RPMI8226 (cell line): ENCODE measurements around the gene ADAD2.

Experiments
- DNase-seq: peaks from one replicate; pipeline ENCODE4 v3.0.0-alpha.2; 2015

Gene ADAD2

GRCh38 chr16:84177741-84178073, 13.2 kb upstream of the ADAD2 start:
- DNase-seq = no peak

- DNase-seq = no peak
These were observed 12.7 kb upstream of the ADAD2 start for GRCh38 chr16:84178146-84178765.

GRCh38 chr16:84178892-84179611, 11.9 kb upstream of the ADAD2 start:
- DNase-seq = no peak

GRCh38 chr16:84179612-84180320, 11.2 kb upstream of the ADAD2 start:
- DNase-seq = no peak

GRCh38 chr16:84180519-84181140, 10.3 kb upstream of the ADAD2 start:
- DNase-seq = no peak

GRCh38 chr16:84181144-84181915, 9.6 kb upstream of the ADAD2 start:
- DNase-seq = no peak

- DNase-seq = no peak
These were observed 8.9 kb upstream of the ADAD2 start for GRCh38 chr16:84182104-84182503.

GRCh38 chr16:84182680-84183571, 8.0 kb upstream of the ADAD2 start:
- no peak for DNase-seq

- no peak for DNase-seq
These were observed 7.4 kb upstream of the ADAD2 start for GRCh38 chr16:84183572-84183875.

GRCh38 chr16:84183911-84184591, 6.9 kb upstream of the ADAD2 start:
- DNase-seq = no peak

- DNase-seq = no peak
These were observed 6.2 kb upstream of the ADAD2 start for GRCh38 chr16:84184775-84185174.

- peak; percentile 92 for DNase-seq
These were observed 4.1 kb upstream of the ADAD2 start, which contains the start of gene TAF1C for GRCh38 chr16:84186685-84187437. Gene TAF1C, minus strand, starts transcription at chr16:84187057. Its CDS starts 2,069 bp downstream, at chr16:84184988.

- DNase-seq = no peak
These were observed 509 bp downstream of the ADAD2 start for GRCh38 chr16:84191466-84191865.

- no peak for DNase-seq
These were observed 2.5 kb downstream of the ADAD2 start for GRCh38 chr16:84193480-84193879.

- no peak for DNase-seq
These were observed 3.1 kb downstream of the ADAD2 start for GRCh38 chr16:84194018-84194417.

- DNase-seq = peak; percentile 51
These were observed 3.7 kb downstream of the ADAD2 start for GRCh38 chr16:84194470-84195200.

- DNase-seq = no peak
These were observed 4.5 kb downstream of the ADAD2 start for GRCh38 chr16:84195201-84196093.

GRCh38 chr16:84196101-84196500, 5.1 kb downstream of the ADAD2 start:
- DNase-seq = no peak
